ENCODE results near the gene CELF4. TPM values are rescaled to one million over a fixed set of nuclear protein-coding genes. Genes with fewer than 3 reads are reported as not detected.
A peak's percentile ranks its signal among the peaks of the same experiment; 100 is the strongest.

CELF4 gene
- total RNA-seq, 1 donor from 2014 or later = 0.51 TPM

DNA sequence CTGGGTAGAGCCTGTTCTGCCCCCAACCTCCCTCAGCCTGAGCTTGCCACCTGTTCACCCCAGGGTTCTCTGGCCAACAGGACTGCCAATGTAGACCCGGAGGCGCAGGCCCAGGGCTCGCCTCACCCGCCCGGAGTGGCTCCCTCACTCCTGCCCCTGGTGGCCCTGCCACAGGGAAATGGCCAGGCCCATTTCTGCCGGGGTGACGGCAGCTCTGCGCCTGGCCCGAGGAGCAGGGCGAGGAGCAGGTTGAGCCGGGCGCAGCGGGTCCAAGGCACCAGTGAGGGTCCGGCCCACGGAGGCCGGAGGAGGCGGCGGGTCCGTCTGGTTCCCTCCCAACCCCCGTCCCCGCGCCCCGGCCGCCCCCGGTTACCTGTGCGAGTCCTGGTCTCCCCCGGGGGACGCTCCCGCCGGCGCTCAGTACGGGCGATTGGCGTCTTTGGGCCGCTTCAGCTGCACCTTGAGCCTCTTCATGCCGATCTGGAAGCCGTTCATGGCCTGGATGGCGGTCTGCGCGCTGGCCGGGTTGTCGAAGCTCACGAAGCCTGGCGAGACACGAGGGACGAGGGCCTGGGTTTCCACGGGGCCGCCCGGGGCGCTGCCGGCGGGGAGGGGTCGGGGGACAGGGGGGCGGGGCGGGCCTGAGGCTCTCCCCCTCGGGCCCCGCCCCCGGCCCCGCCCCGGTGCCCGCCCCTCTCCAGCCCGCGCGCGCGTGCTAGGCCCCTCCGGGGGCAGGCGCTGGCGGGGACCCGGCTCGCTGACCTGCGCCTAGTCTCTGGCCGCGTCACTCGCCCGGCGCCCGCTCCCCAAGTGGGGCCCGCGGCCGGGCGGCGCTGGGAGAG lies 312.0 kb downstream of the CELF4 start:
- DNase-seq = peak; percentile 55

DNA sequence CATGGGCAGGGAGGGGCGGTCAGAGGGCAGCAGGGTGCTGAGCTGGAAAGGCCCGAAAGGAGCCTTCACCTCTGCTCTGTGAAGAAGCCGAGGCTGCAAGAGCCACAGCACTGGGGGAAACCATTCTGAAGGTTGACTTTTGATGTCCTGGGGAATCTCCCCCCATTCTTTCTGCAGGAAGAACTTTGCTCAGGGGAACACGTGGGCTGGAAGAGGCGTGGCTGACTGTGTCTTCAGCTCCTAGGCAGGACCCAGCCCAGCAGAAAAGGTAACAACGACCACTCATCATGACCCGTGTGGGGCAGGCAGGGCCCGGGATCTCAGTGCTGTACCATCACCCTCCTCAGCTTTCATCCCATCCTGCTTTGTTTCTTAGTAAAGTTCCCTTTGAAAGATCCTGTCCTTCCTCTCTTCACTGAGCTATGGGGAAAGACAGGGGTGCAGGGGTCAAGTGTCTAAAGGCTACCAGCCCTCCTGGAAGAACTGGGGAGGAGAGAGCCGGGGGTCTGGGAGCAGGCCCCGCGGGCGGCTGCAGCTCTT lies 312.7 kb downstream of the CELF4 start:
- no peak for DNase-seq

- DNase-seq = no peak
Measured at GRCh38 chr18:37252342-37252741, 313.3 kb downstream of the CELF4 start.

- no peak for DNase-seq
Measured at GRCh38 chr18:37251679-37252078, 313.9 kb downstream of the CELF4 start.

GRCh38 chr18:37249895-37250618 lies 315.5 kb downstream of the CELF4 start:
- DNase-seq = no peak

DNA sequence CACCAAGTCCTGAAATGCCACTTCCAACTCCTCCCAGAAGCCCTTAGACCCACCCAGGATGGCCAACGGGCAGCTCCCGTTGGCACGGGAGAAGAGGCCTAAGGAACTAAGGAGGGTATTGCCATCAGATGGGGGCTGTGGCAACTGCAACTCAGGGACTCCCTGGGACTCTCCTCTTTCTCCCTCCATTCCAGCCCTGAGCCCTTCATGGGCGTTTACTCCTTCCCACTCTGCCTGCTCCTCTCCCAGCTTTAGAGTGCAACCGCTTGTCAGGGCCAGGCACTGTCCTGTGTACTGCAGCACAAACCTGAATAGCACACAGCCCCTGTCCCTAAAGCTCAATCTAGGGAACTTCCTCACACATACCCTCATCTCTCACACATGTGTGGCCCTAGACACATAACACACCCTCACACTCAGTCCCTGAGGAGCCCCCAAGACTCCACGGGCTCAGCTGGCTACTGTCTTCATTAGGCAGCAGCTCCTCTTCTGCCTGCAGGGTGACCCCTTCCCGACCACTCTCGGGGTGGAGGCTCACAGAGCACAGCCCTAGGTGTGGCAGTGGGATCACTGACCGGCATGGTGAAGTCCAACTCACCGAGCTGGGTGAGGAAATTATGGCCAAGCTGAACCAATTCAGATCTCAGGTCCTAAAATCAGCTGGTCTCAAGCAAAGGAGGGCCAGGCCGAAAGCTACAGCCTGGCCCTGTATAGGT lies 316.3 kb downstream of the CELF4 start:
- no peak for DNase-seq

- no peak for DNase-seq
Measured at GRCh38 chr18:37248281-37248680, 317.3 kb downstream of the CELF4 start.

- DNase-seq = no peak
Measured at GRCh38 chr18:37247497-37248161, 318.0 kb downstream of the CELF4 start.

GRCh38 chr18:37246779-37247340 lies 318.7 kb downstream of the CELF4 start:
- no peak for DNase-seq

DNA sequence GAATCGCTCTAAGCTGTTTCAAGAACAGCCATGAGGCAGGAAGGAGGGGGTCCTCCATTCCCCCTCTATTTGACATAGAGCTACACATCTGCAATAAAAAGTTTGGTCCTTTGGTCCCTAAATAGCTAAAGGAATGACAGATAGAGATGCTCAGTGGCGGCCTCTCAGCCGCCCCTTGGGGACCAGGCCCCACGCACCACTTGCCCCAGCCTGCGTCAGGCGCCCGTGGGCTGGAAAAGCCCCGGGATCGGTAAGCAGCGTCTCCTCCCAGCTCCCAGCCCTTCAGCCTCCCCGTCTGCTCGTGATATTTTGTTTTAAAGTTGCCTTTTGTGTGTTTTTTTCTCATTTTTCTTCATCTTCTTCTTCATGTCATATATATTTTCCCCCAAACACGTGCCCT lies 321.0 kb downstream of the CELF4 start:
- DNase-seq = no peak

GRCh38 chr18:37243741-37244140 lies 321.9 kb downstream of the CELF4 start:
- peak; percentile 37 for DNase-seq

- DNase-seq = no peak
Measured at GRCh38 chr18:37242826-37243560, 322.6 kb downstream of the CELF4 start.

GRCh38 chr18:37242091-37242490 lies 323.5 kb downstream of the CELF4 start:
- no peak for DNase-seq

DNA sequence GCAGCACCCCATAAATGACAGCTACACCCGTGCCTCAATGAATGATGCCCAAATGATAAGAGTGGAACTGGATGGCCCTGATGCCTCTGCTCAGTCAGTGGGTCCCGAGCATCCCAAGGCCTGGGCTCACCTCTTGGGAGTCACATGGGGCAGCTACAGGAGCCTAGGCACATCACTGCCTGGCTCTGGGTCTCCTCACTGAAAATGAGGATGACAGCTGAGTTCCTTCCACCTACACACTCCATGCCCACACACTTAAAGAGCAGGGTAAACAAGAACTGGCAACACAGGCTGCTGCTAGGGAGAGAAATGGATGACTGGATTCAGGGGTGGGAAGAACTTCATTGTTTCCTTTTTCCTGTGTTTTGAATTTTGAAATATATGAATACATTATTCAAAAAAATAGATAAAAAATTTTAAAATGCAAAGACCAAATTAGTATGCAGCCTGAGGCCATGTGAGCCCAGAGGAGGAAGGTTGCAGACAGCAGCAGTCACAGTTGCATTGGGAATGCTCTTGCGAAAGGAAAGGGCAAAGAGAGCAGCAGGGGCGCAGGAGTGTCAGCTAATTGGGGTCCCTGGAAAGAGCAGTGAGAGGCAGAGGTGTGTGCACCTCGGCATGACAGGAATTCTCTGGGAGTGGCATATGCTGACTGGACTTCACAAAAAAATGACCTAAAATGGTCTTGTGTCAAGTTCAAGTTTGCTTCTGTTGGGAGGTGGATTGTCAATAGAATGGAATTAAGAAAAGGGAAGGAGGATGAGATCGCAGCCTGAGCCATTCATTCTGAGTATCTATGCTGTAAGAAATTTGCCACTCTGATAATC lies 327.1 kb downstream of the CELF4 start:
- no peak for DNase-seq

GRCh38 chr18:37235583-37235982 lies 330.0 kb downstream of the CELF4 start:
- DNase-seq = no peak

GRCh38 chr18:37231251-37231650 lies 334.3 kb downstream of the CELF4 start:
- DNase-seq = no peak

GRCh38 chr18:37230768-37231167 lies 334.8 kb downstream of the CELF4 start:
- DNase-seq = no peak

DNA sequence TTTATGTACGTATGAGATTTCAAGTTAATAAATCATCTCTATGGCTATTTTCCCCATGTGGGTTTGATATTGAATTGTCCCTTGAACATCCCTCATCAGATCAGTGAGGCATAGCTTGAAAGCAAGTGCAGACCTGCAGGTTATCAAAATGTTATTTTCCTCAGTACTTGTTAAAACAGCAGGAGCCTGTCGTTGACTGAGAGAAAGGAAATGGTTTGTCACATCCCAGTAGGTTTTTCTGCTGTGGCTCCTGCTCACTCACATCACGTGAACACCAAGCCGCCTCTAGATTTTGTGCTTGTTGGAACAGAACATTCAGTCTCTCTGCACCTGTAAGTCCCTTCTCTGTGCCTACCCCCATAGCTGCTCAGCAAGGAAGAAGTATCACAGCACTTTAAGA lies 340.3 kb downstream of the CELF4 start:
- no peak for DNase-seq

DNA sequence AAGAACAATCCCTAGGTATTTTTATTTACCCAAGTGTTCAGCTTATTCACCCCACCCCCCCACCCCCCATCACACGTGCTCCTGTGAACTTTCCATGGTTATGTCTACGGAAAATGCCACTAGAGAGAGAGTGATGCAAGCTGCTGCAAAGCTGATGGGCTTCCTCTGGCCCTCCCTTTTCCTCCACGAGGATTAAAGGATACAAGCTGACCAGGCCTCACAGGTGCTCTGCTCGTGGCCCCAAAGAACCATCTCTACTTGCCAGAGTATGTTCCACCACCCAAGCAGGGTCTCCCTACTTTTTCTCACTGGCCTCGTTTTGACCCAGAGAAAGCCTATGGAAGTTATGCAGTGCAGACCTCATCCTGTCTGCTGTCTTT lies 342.6 kb downstream of the CELF4 start:
- DNase-seq = no peak

DNA sequence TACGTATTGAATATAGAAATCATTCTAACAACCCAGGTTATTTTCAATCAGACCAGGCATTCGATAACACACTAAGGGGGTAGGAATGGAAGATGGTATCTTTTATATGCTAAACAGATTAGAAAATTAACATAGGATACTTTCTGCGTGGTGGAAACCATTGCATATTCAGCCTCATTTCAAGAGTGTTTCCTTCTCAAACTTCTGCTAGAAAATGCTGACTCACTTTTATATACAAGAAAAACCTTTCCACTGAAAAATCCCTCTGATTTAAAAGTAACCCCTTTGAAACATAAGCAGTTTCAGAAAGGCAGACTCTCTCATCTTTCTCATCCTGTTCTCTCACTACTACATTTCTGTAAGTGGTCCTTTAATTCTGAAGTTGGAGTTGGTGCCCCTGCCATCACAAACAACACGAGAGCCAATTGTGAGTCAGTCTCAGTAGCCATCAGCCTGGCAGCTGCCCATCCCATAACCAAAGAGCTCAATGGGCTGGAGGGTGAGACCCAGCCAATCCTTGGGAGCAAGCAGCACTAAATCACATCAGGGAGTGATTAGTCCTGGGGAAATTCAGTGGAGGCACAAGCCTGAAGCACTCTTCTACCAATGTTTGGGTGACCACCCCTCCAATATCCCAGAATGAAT lies 343.1 kb downstream of the CELF4 start:
- DNase-seq = no peak
